NCI-H510A treated with DMSO at 0.1 percent for 48 hours (cell line): ENCODE data around the gene LIMD2.
"Not testable (repeated sequence)": the region's sequence is repeated elsewhere in the genome, so short reads cannot be mapped to it uniquely, and the experiment has no call there.

Experiments
- DNase-seq: peaks from one replicate; lab custom pipeline; 2025; lab: John Stamatoyannopoulos, UW

LIMD2 gene

DNA sequence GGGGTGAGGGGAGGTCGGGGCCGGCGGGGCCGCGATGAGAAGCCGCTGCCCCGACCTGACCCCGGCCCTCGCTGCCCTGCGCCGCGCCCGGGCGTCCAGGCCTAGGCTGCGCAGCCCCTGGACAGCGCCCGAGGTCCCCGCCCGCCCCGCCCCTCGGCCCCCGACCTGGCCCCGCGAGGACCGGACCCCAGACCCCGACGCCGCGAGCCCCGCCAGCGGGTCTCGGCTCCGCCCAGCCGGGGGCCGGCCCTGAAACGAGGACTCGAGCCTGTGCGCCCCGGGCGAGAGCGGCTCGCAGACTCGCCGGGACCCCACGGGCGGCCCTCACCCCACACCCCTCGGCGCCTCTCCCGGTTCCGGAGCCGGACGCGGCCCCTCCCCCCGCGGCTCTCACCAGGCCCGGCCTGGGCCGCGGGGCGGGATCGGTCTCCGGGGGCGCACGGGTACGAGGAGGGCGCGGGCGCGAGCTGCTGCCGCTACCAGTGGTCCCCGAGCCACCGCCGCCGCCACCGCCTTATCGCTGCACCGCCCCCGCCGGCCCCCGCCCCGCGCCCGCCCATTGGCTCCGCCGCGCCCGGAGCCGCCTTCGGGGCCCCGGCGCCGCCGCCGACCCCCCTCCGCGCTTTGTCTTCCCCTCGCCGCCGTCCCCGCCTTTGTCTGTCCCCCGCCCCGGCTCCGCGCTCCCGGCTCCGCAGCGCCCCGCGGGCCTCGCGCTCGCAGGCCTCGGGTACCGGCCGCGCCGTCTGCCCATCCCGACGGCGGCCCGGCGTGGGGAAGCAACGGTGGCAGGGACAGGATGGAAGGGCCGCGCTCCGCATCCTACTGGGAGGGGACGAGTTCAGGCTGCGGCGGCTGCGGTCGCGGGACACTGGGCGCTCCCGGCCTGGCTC is at the start of gene LIMD2:
Gene LIMD2 (minus strand): TSS at position 488 of the 890 bp plus-strand sequence. CDS start 827 bp downstream, outside the sequence.
- DNase-seq = peak; percentile 85

DNA sequence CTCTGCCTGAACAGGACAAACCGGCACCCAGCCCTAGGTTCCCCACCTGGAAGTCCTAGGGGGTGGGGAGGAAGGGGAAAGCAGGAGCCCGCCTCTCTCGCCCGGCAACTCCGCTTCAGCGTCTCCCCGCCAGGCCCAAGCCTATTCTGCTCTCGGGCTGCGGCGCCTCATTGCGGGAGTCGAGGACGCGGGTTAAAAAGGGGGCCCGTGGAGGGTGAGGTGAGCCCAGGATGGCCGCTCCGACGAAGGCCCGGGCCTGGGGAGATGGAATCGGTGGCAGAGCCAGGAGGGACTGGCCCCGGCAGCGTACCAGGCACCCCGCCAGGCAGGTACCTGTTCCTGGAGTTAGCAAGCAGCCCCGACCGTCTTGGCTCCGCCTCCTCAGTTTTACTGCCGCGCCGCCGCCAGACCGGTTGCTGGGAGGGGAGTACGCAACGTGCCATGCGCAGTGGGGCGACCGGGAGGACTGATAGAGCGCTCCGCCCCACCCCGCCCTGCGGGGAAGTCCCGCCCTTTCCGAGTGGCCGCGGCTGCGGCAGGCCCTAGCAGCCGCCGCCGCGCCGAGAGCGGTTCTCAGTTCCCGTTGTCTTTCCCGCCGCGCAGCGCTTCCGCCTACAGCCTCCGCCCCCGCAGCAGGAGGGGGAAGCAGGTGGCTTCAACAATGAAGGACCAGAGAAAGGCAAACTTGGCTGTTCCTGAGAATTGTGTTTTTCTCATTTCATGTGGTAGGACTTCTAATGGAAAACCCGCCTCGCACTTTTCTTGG is 41.7 kb upstream of the LIMD2 start, which contains the start of gene STRADA:
Gene STRADA (minus strand): TSS at position 392 of the 766 bp plus-strand sequence. CDS start 13,430 bp downstream, outside the sequence.
- DNase-seq = peak; percentile 99

DNA sequence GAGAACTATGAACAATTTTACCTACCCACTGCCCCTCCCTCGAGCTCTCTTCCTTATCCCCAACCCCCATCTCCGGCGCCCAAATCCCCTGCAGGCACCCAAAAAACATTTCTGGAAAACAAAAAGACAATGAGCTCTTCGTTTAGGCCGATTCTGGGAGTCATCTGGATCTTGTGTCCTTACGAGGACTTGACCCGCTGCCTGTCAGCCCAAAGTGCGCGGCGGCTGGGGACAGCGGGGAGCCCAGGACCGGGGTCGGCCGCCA is 41.1 kb upstream of the LIMD2 start:
- DNase-seq = peak; percentile 66

DNA sequence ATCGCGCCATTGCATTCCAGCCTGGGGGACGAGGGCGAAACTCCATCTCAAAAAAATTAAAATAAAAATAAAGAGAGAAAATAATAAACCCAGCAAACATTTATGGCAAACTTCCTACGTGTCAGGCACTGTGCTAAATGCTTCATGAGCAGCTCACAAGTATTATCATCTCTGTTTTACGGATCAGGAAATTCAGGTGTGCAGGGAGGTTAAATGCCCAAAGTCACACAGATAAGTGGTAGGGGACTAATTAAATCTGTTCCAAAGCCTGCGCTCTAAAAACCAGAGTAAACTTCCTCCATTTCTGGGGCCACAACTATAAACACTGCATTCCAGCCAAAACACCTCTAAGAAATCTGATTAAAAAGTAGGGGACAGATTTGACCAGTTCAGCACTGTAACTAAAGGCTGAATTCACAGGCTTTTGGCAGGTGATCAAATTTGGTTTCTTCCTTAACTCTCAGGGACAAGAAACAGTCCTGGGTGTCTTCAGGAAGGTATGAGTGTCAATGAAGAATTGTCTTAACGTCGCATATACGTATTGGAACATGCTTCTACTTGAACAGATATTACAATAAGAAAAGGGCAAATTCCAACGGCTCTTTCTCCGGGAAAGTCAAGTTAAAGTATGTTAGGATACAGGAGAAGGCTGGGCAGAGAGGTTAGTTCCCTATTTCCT is 40.7 kb upstream of the LIMD2 start:
- no peak for DNase-seq

DNA sequence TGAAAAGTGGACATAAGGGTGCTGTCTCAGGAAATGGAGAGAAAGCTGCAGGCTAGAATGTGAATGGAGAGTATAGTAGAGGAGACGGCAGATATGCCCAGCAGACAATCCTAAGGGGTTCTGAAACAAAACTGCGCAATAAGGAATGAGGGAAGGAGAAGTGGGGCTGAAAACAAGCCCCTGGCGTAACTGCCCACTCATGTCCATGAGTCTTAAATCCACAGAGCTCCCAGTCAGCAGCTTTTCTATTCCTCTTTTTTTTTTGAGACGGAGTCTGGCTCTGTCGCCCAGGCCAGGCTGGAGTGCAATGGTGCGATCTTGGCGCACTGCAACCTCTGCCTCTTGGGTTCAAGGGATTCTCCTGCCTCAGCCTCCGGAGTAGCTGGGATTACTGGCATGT is 35.8 kb upstream of the LIMD2 start:
- no peak for DNase-seq

DNA sequence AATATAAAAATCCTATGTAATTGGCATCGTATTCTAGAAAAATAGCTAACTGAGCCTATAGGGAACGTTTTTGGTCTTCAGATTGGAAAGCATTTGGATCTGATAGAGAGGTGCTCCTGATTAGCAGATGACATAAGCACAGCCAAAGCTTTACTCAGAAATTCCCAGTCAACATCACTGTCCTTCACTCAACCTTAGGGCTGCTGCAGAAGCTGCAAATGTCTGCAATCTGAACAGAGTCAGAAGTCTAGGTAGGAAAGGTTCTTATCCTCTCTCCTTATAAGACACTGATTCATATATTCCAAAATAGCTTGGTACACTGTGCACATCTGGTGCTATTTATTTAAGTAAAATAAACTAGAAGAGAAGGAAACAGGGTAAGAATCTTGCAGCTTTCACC is 22.5 kb upstream of the LIMD2 start:
- DNase-seq = no peak

DNA sequence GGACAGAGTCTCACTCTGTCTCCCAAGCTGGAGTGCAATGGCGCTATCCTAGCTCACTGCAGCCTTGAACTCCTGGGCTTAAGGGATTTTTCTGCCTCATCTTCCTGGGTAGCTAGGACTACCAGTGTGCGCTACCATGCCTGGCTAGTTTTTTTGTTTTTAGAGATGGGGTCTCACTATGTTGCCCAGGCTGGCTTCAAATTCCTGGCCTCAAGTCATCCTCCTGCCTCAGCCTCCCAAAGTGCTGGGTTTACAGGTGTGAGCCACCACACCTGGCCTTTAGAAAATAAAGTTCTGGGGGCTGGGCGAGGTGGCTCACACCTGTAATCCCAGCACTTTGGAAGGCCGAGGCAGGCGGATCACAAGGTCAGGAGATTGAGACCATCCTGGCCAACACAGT is 20.3 kb upstream of the LIMD2 start:
- not testable (repeated sequence) for DNase-seq

DNA sequence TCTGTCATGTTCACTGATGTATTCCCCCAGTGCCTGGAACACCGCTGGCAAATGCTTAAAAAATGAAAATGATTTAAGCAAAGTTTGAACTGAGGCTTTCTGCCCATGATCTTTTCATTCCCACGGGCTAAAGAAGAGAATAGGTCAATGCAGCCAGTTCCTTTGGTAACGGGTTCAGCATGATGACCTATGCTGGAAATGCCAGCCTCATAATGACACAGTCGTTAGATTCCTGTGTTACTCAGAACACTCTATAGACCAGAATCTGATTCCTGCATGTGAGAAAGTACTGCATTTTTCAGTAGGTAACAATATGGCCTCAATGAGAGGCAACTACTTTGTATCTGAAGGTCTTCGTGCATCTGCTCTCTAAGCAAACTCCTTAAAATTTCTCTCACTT is 19.1 kb upstream of the LIMD2 start:
- DNase-seq = no peak

DNA sequence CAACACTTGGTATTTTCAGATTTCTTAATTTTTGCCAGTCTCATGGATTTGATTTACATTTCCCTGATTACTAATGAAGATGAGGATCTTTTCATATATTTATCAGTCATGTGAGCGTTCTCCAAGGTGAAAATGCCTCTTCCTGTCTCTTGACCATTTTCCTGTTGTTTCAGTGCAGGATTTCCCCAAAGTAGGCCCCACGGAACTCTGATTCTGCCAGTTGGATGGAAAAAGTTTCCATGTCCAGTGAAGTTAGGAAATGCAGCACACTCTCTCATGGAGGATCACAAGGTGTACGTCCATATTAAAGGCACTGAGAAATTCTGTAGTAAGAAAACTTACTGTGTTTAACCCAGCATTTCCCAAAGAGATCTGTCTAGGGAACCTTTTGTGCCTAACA is 16.5 kb upstream of the LIMD2 start:
- no peak for DNase-seq

DNA sequence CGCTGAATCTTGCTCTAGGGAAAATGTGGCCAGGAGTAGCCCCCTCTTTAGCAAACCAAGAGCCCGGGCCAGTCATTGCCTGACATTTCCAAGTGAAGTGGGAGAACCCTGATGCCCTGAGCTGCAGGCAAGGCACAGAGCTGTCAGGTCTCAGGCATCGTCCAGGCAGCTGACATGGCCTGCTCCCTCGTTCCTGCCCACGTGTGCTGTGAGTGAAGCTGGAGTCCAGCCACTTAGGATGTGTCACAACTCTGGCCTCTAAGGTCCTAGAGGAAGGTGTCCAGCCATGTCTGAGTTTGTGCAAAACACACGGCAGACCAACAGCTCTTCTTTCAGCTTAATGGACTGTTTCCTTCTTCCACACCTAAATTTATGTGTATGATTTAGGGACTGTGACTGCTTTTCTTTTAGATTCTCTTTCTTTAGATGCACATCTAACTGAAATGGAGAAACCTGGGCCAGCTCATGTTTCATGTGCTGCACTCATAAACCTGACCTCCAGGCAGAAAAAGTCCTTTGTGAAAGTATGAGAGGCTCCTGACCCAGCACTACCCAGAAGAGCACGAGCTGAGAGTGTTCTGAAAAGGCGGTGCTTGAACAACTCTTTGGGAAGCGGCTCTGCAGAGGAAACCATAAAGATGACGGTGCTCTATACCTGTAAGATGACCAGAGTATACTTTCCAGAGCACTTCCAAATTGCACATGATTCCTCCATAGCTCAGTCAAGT is 14.8 kb upstream of the LIMD2 start:
- peak; percentile 23 for DNase-seq

DNA sequence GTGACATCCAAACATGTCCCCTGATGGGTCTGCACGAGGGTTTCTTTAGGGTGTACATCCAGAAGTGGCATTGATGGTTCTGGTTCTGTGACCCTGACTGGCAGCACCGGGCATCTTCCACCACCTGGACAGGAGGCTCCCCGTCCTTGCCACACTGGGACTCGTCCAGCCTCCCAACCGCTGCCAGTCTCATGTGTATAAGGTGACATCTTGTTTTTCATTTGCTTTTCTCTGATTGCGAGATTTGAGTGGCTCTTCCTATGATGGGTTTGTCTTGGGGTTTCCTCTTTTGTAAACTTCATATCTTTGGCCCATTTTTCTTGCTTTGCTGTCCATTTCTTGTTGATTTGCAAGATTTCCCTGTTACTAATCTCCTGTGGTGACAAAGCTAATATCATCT is 9.2 kb upstream of the LIMD2 start:
- no peak for DNase-seq

DNA sequence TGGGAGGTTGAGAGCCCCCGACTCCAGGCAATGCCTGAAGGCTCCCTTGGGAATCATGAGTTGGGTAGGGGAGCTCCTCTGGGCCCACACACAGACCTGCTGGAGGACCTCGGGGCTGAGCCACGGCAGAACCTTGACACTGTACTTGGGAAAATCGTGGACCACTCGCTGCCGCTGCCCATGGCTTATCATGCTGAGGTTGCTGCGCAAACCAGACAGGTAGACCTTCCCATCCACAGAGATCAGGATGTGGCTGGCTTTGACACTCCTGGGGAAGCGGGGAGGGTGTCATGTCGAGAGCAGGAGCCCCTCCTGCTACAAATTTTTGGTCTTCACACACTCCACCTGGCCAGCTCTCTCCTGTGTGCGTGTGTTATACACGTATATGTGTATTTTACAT is 7.2 kb upstream of the LIMD2 start:
- no peak for DNase-seq

DNA sequence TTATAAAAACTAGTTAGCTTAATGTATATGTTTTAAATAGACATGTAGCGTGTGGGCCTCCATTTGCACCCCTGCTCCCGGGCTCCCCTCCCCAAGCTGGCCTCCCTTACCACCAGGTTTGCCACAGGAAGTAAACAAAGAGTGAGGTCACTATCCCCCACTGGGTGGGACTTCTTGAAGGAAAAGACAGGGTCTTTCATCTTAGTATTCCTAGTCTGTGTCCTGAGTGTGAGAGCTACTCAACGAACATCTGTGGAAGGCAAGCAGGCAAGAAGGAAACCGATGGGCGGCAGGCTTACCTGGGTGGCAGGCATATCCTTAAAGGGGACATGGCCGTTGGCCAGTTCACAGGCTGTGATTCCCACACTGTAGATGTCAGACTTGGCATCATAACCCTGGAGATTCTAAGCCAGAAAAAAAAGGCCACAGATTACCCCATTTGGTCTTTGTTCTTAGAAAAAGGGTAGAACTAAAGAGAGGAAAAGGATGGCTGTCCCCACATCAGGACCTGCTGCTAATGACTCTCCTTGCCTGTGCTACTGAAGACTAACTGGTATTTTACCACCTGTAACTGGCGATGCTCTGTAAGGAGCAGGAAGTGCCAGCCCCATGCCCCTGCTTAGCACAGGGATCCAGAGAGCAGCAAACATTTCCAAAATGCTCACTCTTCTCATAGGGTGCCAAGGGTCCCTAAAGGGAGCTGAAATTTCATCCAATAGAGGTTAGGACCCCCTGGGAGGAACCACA is 6.6 kb upstream of the LIMD2 start:
- DNase-seq = no peak

DNA sequence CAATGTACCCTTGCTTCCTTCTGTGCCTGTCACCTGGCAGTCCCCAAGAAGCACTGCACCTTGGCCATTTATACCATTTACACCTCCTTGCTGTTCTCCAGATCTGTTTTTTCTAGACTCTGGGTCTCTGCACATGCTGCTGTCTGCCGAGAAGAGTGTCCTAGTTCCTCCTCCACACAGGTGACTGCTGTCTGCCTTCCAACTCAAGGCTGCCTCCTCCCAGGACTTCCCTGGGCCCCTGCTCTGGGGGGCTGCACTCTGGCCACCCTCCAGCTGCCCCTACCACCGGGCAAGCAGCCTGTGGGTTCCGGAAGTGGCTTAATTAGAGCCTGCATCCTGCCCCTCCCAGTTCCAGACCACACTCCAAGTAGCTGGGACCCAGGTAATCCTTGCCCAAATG is 5.7 kb upstream of the LIMD2 start:
- DNase-seq = no peak

DNA sequence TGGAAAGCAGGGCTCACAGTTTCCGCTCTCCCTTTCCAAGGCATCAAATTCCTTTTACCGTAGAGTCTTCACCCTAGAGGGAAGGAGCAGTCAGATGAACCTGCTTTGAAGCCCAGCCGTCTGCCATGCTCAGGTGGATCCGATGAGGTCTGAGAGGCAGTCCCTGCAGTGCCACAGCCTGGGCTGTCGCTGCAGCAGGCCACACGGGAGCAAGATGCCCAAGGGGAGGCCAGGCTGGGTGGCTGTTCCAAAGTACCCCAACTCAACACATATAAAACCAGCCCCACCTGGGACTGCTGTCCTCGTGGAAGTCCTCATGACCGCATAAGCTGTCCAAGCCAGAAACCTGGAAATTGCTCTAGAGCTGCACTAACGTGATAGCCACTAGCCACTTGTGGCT is 4.9 kb upstream of the LIMD2 start:
- DNase-seq = no peak

DNA sequence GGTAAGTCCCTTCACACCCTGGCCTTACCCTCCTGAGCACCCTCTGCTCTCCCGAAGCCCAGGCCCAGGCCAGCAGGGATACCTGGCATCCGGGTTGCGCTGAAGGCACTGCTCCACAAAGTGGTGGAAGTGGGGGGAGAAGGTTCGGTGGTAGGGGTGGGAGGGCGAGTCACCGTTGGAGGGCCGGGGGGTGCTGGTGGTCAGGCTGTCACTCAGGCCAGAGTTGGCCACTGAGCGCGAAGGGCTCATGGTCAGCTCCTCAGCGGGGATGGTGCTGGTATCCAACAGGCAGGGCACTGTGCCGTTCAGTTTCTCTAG is 4.3 kb upstream of the LIMD2 start:
- no peak for DNase-seq

DNA sequence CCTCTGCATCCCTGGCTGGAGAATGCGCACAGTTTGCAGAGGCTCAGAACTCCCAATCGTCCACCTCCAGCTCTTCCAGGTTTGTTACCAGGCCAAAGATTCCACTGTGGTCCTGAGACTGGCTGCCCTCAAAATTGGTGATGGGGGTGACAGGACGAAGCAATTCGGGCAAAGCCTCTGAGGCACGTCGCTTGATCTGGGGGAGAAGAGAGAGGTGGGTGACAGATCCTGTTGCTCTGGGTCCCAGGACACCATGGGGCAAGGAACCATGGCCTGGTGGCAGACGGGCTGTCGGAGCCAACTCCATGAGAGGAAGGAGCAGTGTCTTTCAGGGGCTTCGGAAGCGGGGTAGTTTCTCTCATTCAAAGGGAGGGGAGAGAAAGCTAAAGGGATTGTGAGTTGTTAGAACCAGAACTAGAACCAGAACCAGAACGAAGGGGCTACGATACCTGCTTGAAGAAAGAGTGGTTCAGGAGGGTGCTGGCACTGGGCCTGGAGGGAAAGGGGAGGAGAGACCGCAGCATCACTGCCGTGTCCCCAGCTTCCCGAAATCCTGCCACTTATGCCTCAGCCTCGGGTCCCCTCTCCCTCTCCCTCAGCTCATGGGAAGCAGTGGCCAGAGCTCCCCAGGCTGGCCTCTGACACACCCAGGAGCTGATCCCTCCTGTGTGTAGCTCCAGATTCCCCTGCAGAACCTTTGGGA is 3.8 kb upstream of the LIMD2 start:
- DNase-seq = no peak

DNA sequence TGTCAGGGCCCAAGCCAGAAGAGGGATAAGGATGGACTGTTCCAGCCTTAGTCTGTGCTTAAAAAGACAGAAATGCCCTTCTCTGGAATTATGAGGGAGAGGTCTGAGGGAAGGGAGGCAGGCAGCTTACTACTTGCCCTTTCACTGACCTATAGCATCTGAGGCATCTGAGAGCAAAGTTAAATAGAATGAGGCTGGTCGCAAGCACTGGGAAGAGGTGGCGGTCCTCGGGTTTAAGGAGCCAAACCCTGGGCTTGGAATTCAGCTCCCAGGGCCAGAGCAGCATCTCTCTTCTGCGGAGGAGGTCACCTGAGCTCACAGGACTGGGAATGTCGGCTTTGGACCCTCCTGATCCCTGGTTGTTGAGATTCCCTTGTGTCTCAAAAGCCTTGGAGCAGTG is 3.1 kb upstream of the LIMD2 start:
- DNase-seq = no peak

DNA sequence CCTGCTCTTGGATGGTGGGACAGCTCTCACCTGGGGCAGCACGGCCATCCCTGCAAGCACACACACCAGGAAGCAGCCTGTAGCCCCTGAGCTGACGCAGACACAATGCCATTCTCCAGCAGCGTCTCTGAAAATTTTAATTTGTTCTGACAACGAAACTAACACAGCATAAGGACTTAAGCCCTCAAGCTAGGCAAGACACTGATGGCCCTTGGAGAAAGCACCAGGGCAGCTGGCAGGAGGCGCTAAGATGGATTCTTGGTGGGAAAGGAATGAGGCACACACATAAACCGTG is 2.7 kb upstream of the LIMD2 start:
- DNase-seq = no peak

DNA sequence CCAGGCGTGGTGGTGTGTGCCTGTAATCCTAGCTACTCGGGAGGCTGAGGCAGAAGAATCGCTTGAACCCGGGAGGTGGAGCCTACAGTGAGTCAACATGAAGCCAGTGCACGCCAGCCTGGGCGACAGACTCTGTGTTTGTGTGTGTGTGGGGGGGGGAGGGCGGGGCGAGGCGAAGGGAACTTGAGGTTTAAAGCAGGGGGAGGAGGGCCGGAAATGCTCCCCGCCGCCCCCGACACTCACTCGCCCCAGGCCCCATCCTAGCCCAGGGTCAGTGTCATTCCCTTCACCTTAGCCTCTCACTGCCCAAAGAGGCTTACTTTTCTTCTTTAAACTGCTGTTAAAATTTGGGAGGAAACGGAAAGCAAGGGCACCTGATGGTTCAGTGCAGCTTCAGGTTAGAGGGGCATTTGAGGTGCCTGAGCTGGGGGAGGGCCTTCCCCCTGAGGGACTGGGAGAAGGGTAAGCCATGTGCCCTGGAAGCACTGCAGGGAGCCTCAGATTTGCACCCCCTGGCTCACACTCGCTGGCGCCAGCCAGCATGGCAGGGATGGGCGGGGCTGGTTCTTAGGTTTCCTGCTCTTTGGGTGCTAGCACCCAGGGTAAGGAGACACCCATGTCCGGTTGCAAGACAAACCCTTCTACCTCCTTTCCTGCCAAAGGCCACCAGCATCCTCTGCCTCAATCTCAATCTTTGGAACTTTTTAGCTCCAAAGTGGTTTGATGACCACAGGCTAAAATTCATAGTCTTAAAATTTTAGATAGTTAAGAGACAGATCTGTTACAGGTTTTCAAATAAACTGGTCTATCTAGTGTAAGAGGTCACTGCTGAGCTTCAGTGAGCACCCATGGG is 2.2 kb upstream of the LIMD2 start:
- peak; percentile 80 for DNase-seq
